8988T (cell line): ENCODE data around the gene ADRA2A.

Experiments
- DNase-seq: peaks from one replicate; pipeline ENCODE4 v3.0.0; 2011

ADRA2A gene

DNA sequence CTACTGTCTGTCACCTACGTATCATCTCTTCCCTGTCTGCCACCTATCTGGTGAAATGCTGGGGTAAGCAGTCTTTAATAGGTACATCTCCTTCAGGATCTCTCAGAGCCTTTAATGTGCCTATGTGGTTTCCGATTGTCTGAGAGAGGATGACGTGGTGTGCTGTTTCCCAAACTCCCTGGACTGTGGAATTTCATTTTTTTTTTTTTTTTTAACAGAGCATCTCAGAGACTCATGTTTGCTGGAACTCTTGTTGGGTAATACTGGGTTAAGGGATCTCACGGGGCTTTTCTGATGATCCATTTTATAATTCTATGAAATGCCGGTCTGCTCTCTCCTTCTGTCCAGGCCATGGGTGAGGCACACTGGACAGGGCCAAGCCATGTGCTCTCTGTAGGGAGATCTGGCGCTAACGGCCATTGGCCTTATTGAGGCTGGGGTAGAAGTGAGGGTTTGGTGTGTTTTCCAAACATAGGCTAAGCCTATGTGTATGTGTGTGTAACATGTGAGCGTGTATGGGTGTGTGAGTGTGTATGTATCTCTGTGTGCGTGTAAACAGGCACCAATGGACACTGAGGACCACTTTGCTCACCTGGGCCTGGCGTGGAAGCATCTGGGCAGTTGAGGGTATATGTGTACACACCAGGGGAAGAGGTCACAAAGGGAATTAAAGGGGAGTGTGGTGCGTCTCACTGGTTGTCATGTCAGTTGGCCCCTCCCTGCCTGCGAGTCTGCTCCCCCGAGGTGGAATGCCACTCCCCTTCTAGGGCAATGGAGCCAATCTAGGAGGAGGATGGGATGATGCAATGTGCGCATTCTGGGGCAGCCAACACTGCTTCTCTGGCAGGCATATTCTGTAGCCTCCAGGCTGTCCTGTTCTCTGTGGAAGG, 7.8 kb downstream of the ADRA2A start:
- DNase-seq: no peak

DNA sequence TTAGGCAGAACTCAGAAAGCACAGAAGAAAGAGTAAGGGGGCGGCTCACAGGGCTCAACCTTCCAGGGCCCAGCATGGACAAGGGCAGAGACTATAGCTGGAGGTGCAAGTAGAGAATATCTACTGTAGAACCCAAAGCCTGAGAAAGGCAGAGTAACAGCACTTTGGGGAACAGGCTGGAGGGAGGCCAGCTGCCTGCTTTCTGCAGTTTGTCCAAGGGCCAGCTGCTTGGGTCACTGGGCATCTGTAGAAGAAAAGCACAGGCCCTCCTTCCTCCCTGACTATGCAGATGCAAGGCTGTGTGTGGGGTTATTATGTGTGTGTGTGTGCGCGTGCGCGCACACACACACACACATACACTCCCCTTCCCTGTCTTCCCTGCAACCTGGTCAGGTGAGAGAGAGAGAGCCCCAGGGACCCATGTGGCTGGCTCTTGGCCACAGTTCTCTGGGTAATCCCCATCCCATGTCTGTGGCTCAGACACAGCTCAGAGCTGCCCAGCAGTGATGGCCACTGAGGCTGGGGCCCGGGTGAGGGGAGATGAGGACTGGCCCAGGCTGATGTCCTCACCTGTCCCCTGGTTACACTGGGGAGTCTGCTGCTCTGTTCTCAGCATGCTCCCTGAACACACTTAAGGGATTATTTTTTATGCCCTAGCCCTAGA, 9.0 kb downstream of the ADRA2A start:
- DNase-seq: no peak

DNA sequence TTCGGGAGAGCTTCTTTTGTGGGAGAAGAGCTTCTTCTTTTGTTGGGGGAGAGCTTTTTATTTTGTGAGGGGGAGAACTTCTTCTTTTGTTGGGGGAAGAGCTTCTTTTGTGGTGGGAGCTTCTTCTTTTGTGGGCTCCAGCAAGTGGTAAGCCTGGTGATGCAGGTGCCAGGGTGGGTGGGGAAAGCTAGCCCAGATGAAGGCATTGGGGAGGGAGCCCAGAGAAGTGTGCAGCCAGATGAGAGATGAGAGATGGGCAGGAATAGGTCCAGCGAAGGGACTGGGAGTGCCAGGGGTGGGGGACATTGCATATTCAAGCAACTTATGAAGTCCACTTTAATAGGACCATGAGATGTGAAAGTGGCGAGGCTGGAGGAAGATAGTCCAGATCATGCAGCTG, 9.7 kb downstream of the ADRA2A start:
- DNase-seq: no peak

DNA sequence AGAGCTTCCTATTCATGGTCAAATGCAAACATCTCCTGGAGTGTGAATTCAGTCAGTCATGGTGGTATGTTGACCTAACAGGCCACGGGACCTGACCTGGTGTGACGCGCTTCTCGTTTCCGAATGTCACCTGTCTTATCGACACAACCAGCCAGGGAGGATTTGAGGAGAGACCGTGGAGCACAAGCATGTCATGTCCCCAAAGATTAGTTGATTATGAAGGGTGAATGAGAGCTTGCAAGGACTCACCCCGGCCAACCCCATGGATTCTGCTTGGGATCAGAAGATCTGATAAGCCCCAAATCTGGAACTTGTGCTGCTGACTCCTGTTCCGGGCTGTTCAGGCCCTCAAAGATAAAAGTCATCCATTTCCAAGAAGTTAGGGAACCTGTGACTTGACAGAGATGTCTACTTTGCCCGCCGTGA, 10.5 kb downstream of the ADRA2A start:
- DNase-seq: no peak

DNA sequence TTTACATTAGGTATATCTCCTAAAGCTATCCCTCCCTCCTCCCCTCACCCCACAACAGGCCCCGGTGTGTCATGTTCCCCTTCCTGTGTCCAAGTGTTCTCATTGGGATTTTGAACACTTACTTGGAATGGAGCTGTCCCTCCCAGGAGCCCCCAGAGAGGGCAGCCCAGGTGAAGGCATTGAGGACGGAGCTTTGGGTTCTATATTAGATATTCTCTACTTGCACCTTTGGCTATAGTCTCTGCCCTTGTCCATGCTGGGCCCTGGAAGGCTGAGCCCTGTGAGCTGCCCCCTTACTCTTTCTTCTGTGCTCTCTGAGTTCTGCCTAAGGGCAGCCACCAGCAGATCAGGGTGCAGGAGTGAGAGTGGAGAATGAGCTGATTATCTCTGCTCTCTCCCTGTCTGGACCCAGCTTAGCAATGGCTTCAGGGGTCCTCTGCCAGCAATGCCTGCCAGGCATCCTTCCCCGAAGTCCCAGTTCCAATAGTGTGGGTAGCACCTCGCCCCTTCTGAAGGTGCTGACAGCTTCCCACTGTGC, 11.2 kb downstream of the ADRA2A start:
- no peak for DNase-seq

DNA sequence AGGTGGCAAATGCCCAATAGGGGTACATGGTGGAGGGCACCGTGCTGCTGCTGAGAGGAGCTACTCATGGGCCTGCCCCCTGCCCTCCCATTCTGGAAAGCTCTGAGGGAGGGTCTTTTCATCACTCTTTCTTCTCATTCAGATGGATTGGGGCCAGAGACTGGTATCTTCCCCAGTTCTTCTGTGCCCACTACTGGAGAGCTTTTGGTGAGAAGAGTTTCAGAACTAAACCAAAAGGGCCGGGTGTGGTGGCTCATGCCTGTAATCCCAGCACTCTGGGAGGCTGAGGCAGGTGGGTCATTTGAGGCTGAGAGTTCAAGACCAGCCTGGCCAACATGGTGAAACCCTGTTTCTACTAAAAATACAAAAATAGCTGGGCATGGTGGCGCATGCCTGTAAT, 12.5 kb downstream of the ADRA2A start:
- DNase-seq: no peak

DNA sequence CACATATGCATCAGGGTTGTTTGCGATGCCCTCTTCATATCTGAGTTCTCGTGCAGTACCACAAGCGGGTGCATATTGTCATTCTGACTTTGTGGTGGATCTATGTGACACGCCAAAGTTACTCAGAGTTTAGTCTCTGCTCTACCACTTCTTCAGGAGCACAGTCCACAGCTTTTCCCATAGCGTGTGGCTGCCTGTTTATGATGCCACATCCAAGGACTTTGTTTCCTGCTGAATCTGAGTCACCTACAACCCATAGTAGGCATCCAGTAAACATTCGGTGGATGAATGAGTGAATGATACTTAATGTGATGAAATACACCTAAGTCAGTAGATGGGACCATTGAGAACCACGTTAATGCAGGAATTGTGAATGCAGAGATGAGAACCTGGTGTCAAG, 15.0 kb downstream of the ADRA2A start:
- no peak for DNase-seq

DNA sequence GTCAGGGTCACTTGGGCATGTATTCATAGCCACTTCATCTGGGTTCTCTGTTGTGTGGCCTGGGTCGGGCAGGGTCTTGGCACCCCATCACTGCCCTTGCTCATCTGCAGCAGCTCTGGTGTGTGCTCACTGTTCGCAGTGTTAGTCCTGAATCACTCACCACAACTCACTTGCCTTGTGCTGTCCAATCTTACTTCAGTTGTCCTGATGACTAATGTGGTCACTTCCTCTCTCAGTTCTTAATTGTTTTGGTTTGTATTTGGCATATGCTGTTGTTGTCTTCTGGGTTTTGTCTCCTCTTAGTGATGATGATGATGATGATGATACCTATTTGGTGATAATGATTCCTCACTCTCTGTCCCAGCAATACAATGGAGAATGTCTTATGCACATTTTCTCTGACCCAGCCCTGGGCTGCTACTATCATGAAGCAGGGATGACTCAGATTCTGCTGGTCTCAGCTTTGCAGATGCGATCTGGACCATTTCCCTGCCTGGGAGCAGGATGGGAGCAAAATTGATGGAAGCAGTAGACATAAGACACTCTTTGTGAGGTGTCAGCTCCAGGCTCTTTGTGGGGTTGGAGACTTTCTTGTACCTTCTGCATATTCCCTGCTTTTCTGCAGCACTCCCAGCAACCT, 17.0 kb downstream of the ADRA2A start:
- DNase-seq: no peak

DNA sequence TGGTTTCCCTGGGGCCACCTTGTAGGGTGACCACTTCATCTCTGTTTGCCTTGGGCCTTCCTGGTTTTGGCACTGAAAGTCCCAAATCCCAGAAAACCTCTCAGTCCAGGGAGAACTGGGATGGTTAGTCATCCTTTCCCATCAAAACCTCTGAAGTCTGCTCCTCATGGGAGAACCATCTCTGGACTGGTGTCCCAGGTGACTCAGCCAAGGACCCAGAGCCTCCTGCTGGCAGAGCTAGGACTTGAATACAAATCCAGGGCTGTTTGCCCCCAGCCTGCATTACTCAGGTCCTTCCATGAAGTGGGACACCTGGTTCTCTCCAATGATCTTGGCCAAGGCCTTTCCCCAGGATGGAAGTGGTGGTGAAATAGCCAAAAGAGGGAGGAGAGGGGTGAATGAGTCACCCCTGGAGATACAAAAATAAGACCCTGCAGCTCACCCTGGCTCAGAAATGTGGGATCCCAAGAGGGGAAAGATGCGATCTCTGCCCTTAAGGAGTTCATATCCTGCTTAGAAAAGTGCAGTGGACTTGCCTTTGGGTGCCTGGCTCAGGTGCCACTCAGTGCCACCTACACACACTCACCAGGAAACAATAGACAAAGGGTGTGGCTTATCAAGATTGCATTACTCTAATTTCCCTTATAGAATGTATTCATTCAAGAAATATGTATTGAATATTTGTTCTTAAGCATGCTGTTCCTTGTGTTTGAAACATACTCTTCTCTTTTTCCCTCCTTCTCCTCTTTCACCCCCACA, 22.0 kb downstream of the ADRA2A start:
- DNase-seq: no peak

DNA sequence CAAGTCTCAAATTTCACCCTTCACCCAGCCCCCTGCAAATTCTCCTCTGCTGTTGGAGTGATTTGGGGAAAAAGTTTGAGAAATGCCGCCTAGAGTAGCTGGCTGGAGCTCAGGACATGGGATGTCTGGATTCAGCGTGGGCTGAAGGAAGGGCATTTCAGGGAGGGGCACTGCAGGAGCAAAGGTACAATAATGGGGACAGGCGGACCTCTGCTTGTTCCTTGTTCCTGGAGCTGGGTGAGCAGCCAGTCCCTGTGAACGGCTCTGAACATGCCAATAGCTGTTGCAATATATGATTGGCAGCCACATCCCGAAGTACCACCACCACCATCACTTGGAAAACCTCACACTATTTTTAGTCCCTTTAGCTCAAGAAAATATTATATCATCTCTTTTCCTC, 23.4 kb downstream of the ADRA2A start:
- no peak for DNase-seq

DNA sequence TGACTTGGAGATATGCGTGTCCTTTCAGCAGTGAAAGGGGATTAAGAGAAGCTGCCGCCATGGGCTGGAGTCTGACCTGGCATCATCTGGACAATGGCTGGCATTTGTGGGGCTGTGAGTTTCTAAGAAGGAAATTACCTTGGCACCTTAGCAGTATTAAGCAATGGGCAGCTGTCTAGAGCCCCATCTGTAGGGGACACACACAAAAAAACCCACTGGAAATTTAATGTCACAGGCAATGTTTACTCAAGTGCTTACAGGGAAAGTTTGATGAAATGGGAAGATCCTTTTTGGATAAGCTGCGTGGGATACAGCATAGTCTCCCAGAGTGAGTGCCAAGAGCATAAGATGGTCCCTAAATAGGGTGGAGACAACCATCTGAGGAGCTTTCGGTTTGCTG, 25.0 kb downstream of the ADRA2A start:
- no peak for DNase-seq

DNA sequence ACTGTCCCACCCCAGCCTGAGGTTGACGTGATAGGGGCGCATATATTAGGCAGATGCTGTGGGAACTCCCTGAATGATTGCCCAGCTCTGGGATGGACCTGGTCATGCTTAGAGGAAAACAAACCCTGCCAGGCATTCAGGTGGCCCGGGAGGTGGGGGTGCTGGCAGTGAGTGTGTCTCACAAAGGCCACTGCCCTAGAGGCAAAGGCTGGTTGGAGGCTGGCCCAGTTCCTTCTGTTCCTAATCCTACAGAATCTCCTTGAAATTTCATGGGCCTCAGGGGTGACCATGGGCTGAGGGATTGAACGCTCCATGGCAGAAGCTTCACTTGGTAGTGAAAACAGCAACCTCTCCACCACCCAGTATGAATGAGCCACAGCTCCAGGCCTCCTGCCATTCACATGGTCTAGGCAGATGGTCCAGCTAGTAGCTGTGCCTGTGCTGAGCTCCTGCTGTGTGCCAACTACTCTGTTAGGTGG, 25.6 kb downstream of the ADRA2A start:
- DNase-seq: no peak

DNA sequence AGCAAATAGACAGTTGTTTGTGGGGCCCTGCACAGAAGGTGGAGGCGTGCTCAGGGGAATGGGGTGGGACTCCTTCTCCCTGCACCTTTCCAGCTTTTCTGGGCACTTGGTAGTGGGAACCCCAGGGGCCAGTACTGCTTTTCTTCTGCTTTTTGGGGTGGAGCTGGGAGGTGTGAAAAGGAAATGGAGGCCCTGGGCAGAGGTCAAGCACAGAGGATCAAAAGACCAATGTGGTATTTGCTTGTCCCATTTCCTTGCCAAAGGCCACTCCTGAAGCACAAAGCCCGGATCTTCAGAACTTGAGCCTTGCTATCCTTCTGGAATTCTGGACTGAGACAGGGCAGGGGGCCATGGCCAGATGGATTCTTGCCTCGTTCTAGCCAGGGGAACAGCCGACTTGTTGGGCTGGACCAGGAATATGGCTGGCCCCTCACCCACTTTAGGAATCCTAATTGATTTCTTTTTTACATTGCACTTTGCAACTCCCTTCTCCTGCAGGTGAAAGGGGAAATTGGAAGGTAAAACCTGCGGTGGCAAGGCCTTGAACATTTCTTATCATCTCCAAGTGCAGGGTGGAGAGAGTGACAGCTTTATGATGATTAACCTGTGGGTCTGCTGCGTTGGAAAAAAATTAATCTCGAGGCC, 26.5 kb downstream of the ADRA2A start:
- no peak for DNase-seq

DNA sequence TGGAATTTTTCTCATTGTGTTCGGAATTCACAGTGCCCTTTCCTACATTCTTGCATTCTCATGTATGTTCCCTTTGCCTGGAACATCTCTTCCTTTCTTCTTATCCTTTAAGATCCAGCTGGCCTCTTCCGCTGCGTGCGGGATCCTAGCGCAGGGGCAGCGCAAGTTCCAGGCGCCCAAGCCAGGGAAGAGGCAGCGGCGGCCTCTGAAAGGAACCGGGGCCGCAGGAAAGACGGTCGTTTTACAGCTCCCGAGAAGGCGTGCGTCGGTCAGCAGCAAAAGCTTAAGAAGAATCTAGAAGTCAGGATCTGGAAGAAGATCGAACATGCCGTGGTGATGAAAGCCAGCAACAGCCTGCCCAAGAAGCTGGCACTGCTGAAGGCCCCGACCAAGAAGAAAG, 28.0 kb downstream of the ADRA2A start:
- no peak for DNase-seq

DNA sequence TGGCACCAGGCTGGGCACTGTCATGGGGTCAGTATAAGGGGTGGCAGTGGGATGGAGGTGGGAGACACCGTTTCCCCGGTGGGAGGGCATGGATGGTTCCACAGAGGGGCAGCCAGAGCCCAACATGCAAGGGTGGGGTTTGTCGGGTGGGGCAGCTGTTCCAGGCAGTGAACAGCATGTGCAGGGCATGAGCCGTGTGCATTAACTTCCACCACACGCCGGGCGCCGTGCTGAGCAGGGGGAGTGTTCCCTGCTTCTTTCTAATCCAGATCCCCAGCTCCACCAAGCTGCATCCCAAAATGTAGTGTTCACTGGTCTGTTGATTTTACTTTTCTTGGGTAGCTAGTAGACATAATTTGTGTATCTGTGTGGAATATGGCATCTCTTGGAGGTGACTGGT, 29.3 kb downstream of the ADRA2A start:
- no peak for DNase-seq

DNA sequence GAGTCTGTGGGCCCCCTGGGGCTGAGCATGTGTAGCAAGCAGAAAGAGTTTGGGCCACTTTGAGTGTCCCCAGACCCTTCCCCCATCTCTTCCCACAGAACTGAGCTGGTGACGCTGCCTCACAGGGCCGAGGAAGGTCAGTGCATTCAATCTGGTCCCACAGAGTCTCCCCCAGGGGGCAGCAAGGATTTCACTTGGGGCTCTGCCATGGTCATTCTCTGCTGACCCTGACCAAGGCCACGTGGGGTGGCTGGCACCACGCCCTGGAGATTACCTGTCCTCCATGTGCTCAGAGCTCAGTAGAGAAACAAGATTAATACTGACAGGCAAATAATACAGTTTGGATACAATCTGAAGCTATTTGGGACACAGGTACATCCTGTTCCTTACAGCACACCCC, 30.2 kb downstream of the ADRA2A start:
- no peak for DNase-seq

DNA sequence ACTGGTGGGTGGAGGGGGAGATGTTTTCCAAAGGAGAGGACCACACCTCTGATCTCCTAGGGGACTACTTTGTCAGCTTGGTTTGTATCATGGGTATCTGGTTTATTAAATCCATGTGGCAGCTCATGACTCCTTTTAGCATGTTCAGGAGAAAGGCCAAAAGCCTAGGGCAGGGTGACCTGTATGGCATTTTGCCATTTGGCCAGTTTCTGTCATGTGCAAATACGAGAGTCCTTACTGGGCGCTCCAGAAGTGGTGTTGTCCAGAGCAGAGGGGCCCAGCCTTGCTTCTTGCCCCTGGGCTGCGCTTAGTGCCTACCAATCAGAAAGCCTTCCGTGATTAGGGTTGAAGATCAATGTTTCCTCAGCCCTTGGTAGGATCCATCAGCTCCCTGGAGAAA, 31.0 kb downstream of the ADRA2A start:
- DNase-seq: no peak

DNA sequence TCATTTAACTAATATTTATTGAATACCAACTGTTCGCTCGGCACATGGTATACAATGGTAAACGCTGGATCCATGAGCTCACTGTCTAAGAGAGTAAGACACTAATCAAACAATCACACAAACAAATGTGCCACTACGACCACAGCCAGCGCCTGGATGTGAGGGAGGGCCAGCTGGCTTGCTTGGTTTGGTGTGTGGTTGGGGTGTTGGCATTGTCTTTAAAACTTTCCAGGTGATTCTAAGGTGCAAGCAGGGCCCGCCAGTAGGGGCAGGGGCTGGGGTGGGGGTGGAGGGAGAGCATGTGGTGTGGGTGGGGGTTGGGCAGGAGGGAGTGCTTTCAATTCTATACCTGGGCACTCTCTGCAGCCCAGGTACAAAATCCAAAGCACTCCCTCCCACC, 31.6 kb downstream of the ADRA2A start:
- no peak for DNase-seq

DNA sequence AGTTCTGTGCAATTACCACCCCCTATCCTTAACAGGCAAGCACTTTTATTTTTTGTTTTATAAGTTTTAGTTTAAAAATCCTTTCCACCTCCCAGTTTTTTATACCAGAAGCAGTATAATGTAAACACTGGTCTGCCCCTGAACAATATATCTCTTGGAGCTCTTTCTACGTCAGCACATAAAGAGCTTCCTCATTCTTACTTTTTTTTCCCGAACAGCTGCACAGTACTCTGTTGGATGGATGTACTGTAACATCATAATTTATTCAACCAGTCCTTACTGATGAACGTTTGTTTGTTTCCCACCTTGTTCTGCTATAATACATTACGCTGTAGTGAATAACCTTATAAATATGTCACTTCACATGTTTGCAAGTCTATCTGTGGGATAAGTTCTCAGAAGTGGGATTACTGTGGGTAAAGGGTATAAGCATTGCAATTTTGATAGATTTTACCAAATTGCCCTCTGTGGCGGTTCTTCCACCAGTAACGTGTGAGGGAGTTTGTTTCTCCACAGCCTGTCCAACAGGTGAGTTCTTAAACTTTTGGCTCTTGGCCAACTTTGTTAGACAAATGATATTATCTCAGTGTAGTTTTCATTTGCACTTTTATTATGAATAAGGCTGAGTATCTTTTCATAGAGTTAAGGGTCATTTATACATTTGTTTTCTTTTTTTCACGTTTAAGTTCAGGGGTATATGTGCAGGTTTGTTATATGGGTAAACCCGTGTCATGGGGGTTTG, 32.8 kb downstream of the ADRA2A start:
- DNase-seq: no peak

DNA sequence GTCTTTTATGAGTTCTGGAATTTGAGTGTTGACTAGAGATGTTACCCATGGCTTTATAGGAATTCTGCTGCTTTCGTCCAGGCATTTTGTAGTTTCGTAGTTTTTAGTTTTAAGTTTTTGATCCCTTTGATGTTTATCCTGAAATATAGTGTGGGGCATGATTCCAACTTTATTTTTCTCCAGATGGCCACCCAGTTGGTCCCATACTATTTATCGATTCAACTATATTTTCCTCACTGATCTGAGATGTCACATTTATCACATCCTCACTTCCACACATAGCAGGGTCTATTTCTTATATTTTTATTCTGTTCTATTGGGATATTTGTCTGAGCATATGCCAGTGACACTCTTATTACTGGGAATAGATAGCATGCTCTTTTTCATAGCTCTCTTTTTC, 33.9 kb downstream of the ADRA2A start:
- no peak for DNase-seq

DNA sequence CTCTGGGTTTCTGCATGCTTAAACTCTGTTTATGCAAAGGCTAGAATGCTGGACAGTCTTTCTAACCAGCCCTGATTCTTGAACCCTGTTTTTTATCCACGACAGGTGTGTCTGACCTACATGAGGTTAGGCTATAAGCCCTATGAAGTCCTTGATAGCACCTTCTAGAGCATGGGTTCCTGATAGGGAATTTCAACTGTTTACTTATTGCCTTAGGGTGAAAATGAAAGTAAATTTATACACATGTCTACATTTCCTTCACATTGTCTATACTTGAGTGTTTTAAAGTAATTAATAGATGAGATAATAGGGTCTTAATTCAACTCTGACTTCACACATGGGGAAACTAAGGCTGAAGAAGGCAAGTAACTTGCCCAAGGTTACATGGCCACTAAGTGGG, 35.5 kb downstream of the ADRA2A start:
- DNase-seq: no peak
